ENCODE measurements around the gene LHX4.
"Not testable (repeated sequence)": the region's sequence is repeated elsewhere in the genome, so short reads cannot be mapped to it uniquely, and the experiment has no call there.

Gene LHX4

DNA sequence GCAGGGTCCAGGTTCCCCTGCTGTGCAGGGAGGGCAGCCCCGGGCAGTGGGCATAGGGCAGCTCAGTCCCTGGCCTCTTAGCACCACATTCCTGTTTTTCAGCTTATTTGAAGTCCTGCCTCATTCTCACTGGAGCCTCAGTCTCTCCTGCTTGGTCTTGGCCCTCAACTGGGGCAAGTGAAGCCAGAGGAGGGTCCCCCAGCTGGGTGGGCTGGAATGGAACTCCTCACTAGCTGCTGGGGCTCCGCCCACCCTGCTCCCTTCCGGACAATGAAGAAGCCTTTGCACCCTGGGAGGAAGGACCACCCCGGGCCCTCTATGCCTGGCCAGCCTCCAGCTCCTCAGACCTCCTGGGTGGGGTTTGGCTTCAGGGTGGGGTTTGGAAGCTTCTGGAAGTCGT lies 32.8 kb upstream of the LHX4 start:
- no peak for DNase-seq (ENCODE audit: low read depth)

DNA sequence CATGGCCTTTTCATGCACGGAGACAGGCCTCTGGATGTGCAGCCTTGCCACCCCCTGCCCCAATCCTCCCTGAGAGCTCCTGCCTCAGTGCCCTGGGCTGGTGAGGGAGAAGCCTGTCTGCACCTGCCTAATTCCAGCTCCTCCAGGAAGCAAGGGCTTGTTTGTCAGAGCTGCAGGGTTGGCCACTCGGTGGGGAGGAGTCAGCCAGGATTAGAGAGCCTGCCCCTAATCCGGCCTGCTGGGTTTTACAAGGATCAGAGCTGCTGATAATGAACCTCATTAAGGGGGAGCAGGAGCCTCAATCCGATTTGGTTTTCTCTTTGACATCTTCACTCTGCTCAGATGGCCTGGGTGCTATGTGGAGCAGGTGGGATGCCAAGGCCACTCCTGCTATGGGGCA lies 31.9 kb upstream of the LHX4 start:
- no peak for DNase-seq (ENCODE audit: low read depth)

GRCh38 chr1:180198611-180199010 lies 31.5 kb upstream of the LHX4 start:
- DNase-seq (ENCODE audit: low read depth), result no peak

GRCh38 chr1:180199018-180199417 lies 31.0 kb upstream of the LHX4 start:
- DNase-seq (ENCODE audit: low read depth), result no peak

- no peak for DNase-seq (ENCODE audit: low read depth)
Measured at GRCh38 chr1:180201451-180202200, 28.4 kb upstream of the LHX4 start.

DNA sequence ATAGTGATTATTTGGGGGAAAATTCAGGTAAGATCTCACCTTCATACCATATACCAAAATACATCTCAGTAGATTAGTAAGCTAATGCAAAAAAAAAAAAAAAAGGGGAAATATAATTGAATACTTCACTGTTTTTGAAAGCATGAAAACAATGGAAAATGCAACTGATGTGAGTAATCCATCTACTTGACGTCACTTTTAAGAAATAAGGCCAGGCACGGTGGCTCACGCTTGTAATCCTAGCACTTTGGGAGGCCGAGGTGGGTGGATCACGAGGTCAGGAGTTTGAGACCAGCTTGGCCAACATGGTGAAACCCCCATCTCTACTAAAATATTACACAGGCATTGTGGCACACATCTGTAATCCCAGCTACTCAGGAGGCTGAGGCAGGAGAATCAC lies 27.5 kb upstream of the LHX4 start:
- not testable (repeated sequence) for DNase-seq (ENCODE audit: low read depth)

DNA sequence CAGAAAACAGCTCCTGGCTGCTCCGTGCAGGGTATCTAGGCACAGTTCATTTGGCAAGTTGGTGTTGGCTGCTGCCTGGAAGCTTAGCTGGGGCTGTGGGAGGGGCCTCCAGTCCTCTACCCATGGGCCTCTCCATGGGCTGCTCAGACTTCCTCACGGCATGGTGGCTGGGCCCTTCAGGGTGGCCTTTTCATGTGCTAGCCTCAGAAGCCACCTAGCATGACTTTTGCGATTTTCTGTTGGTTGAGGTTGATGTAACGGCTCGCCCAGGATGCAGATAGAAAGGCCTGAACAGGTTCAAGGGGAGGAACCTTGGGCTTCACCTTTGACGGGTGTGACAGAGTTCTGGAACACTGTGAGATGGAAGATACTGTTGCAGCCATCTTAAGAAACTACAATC lies 25.8 kb upstream of the LHX4 start:
- DNase-seq (ENCODE audit: low read depth), result no peak

DNA sequence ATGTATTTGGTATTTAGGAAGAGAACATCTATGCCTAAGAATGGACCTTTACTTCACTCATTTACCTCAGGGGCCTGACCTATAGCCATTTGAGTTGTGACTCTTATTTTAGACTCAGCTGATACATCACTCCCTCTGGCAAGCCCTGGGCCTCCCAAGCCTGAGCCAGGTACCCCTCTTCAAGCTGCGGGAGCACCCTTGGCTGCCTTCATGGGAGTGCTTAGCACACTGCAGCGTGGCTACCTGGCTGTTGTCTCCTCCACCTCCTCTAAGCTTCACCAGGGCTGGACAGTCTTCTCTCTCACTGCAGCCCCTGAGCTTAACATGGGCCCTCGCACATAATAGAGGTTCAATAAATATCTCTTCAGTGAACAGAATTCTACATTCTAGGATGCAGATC lies 23.5 kb upstream of the LHX4 start:
- DNase-seq (ENCODE audit: low read depth), result no peak

- no peak for DNase-seq (ENCODE audit: low read depth)
Measured at GRCh38 chr1:180208264-180208663, 21.8 kb upstream of the LHX4 start.

DNA sequence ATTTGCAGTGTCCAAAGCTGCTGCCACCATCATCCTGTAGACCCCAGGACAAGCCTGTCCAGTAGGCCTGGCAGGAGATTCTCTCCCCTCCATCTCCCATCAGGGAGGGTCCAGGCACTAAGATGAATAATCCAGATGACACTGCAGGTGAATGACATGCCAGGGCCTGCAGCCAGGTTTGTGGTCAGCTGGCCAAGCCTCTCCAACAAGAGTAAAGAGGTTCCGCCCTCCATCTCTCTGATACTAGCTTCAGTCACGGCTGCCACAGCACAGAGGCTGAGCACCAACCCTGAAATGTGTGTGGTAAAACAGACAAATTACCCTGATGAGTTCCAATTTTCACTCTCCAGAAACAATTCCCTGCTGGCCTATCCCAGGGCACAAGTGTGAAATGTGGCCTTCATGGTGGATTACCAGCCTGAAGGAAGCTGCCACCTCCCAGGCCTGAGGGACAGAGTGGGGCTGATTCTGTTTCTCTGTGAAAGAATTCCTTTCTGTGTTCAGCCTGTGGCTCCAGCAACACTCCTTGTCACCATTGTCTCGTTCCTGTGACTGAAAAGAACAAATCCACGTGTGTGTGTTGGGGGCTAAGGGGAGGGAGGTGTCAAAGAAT lies 19.9 kb upstream of the LHX4 start:
- no peak for DNase-seq (ENCODE audit: low read depth)

DNA sequence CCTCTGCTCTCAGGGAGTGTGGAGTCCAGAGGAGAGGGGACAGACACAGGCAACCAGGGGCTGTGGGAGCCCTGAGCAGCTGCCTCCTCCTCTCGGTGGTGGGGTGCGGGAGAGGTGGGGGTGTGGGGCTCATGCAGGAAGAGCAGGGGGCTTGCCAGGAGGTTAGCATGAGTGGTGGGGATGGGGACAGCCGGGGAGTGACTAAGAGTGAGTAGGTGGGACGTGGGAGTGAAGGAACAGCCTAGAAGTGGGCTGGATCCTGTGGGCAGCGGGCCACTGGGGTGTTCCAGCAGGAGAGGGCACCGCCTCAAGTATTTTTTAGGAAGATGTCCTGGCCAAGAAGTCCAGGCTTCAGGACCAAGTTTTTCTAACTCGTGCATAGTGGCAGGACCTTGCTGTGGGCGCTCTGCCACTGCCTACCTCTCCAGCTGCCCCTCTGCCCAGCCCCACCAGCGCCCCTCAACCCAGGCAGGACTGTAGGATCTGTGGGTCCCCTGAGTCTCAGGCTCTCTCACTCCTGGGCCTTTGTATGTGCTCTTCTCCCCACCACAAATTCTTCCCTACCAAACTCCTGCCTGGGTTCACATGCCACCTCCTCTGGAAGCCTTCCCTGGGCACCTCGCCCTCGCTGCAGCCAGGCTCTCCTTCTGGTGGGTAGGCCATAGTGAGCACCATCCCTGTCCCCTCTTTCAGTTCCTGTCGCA lies 18.8 kb upstream of the LHX4 start:
- no peak for DNase-seq (ENCODE audit: low read depth)

- no peak for DNase-seq (ENCODE audit: low read depth)
Measured at GRCh38 chr1:180211860-180212229, 18.2 kb upstream of the LHX4 start.

GRCh38 chr1:180213401-180214170 lies 16.5 kb upstream of the LHX4 start:
- DNase-seq (ENCODE audit: low read depth), result no peak

DNA sequence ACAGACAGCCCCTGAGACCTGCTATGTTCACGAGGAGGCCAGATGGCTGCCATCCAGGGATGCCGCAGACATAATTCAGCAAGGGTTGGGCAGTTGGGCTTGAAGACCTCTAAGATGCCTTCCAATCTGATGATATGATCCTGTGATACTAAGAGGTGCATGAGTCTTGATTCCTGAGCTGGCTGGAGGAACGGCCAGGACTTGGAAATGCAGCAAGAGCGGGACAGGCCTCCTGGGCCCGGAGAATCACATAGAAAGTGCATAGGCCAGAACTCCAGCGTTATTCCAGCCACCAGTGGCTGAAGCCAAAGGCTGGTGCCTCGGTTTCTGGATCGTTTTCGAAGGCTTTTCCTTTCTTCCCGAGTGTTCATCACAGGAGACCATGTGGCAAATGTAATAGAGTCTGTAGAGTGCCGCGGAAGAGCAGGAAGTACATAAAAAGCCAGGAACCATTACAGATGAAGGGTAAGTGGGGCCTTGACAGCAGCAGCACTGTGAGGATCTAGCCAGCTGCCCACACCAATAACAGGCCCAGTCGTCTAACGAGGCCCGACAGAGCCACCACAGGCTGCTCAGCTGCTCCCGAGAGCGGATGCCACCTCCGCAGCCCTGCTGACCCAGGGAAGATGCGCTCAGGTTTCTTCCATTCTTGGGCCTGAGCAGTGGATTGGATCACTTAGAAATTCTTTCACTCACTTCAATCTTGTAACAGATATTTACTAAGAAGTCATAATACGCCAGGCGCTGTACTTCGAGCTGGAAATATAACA lies 14.0 kb upstream of the LHX4 start:
- no peak for DNase-seq (ENCODE audit: low read depth)

DNA sequence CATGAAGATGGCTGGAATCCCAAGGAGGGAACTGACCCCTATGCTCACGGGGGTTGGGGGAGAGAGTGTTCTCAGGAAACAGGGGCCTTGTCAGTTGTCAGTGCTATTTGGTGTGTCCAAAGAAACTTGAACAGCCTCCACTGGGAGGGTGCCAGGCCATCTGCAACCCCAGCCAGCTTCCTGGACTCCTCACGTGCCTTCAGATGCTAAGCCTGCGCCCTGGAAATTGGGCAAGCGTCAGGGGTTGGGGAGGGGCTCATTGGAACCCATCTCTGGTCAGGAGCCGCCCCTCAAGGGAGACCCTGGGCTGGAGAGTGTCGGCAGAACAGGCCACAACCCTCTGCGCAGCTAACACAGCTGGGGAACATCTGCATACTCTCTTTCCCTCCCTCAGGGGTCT lies 13.1 kb upstream of the LHX4 start:
- DNase-seq (ENCODE audit: low read depth), result no peak

GRCh38 chr1:180218806-180219765 lies 11.0 kb upstream of the LHX4 start:
- DNase-seq (ENCODE audit: low read depth), result no peak

DNA sequence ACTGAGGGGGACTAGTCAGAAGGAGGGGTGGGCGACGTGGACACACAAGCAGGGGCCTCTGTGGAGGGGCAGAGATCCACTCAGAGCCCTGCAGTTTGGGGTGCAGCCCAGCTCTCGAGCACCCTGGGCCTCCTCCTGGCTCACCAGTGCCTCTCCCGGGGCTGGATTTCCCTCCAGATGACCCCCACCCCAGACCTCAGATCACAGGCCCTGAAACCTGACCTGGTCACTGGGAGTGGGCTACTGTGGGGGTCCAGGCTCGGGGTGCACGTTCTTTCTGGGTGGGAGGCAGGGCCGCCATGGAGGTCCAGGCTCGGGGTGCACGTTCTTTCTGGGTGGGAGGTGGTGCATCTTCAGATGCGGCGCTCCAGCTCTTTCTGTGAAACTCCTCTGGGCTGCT lies 10.3 kb upstream of the LHX4 start:
- no peak for DNase-seq (ENCODE audit: low read depth)

- no peak for DNase-seq (ENCODE audit: low read depth)
Measured at GRCh38 chr1:180221462-180221861, 8.6 kb upstream of the LHX4 start.

- no peak for DNase-seq (ENCODE audit: low read depth)
Measured at GRCh38 chr1:180224902-180225301, 5.2 kb upstream of the LHX4 start.

DNA sequence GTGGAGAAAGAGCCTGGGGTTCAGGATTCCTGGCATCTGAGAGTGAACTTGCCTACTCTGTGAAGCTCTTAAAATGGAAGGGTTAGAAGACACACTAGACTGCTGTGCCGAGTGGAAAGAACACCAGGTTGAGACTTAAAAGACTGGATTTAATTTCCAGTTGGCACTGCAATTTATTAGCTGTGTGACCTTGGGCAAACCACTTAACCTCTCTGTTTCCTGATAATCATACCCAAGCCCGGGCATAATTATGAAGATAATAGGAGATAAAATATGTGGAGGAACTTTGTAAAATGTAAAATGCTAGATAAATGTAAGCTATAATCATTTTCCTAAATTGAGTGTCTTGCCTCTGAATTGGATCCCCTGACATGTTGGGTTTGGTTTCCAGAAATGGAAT lies 4.7 kb upstream of the LHX4 start:
- no peak for DNase-seq (ENCODE audit: low read depth)

Data from activated T-cell treated with anti-CD3 and anti-CD28 coated beads for 1 hour (primary cell).